HG02870 (cell line): ENCODE data around the gene SWAP70.

Experiments used
- ATAC-seq: cut with Tn5 transposase; IDR thresholded peaks from one replicate; pipeline ENCODE4 v1.9.1; 2021; ENCODE audit warnings: mild to moderate bottlenecking, moderate library complexity; ENCODE audit not compliant: unreplicated experiment

Gene SWAP70

GRCh38 chr11:9651481-9651880 is 12.4 kb upstream of the SWAP70 start:
- ATAC-seq = no peak

GRCh38 chr11:9651899-9652748 is 11.8 kb upstream of the SWAP70 start:
- no peak for ATAC-seq

DNA sequence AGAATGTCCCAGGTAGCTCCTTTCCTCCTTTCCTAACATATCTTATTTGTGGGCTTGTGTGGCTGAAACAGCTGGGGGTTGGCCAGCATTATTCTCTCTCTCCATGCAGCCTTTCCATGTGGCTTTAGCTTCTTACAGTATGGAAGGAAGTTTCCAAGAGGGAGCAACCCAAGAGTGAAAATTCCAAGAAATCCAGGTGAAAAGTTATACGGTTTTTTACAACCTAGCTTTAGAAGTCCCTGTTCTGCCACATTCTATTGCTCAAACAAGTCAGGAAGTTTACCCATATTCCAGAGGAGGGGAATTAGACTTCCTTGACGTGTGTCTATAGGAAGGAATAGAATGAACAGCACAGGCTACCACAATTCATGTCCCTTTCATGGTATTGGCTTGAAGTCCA is 10.0 kb upstream of the SWAP70 start:
- no peak for ATAC-seq

DNA sequence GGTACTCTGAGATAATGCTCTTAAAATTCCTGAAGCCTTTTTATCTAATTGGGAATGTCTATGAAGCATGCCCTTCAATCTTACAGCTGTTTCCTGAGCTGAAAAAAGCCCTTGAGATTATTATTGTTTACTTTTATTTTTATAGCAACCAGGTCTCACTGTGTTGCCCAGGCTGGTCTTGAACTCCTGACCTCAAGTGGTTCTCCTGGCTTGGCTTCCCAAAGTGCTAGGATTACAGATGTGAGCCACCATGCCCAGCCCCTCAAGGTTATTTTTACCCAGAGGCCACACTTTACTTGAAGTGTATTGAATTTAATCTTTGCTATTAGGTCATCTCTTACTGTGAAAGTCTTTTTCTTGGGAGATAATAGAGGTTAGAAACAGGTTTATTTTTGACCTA is 7.0 kb upstream of the SWAP70 start:
- no peak for ATAC-seq

DNA sequence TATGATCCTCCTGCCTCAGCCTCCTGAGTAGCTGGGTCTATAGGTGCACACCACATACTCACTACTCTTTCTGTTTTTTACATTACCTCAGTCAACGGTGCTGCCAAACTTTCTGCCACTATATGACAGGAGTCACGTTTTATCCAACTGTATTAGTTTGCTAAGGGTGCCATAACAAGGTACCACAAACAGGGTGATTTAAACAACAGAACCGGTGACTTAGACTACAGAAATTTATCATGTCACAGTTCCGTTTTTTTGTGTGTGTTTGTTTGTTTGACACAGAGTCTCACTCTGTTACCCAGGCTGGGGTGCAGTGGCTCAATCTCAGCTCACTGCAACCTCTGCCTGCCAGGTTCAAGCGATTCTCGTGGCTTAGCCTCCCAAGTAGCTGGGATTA is 6.3 kb upstream of the SWAP70 start:
- ATAC-seq = no peak

- ATAC-seq = no peak
Observed at GRCh38 chr11:9660886-9661285, 3.0 kb upstream of the SWAP70 start.

DNA sequence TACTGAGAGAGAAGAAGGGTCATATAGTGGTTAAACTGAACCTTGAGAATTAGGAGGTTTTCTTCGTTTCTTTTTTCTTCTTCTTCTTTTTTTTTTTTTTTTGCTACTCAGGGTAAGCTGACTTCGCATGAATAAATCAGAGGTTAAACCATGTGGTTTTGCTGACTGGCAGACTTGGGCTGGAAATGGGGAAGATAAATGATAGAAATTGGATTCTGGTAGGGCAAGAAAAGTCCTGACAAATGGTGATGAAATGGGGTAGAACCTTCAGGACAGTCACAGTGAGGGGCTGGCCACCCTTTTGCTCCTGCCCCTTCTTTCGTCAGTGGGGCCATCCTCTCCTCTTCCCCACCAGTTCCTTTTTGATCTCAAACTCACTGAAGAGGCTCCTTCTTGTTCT is 1.6 kb upstream of the SWAP70 start:
- no peak for ATAC-seq

GRCh38 chr11:9664276-9665171 is 647 bp downstream of the SWAP70 start:
- peak; percentile 23 for ATAC-seq

DNA sequence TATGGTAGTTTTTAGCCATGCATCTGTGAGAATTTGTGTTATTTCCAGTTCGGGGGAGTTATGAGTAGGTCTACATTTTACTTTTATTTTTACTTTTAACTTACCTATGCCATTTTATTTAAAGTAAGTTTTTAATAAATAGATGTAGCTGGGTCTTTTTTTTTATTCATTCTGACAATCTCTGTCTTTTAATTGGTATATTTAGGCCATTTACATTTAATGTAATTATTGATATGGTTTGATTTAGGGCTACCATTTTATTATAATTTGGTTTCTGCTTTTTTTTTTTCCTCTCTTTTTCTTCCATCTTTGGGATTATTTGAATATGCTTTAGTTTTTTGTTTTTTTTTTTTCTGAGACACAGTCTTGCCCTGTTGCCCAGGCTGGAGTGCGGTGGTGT is 1.9 kb downstream of the SWAP70 start:
- ATAC-seq = no peak

GRCh38 chr11:9669954-9670353 is 6.1 kb downstream of the SWAP70 start:
- ATAC-seq = no peak

DNA sequence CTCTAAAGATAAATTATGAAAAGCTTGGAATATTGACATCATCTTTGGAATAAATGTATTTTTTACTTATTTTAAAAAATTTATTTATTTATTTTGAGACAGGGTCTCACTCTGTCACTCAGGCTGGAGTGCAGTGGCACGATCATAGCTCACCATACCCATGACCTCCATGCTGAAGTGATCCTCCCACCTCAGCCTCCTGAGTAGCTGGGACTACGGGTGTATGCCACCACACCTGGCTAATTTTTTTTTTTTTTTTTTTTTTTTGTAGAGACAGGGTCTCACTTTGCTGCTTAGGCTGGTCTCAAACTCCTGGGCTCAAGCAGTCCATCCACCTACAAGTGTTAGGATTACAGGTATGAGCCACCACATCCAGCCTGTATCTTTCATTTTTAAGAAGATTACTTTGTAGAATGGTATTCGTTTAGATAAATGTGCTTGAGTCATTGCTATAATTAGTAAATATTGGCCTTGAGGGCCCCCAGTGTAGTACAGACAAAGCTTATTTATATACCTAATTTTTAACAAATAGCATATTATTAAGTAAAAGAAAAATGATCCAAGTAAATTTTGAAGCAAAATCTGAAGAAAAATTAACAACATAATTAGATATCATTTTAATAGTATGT is 8.5 kb downstream of the SWAP70 start:
- ATAC-seq = no peak

GRCh38 chr11:9672918-9673317 is 9.0 kb downstream of the SWAP70 start:
- ATAC-seq = no peak

DNA sequence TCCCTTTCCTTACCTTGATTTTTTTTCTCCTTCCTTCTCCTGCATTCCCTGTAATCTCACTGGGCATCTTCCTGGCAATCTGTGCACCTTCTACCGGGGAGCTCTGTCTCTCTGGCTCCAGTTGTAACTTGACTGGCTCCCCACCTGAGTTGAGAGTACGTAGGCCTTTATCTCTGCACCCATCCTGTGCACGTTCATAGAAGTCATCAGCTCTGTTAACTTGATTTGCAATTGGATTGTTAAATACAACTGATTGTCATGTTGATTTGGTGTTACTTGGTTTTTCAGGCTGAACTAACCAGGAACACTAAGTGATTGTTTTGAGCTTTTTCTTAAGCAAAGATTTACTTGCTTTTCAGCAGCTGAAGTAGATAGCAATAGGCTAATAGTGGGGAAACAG is 11.8 kb downstream of the SWAP70 start:
- ATAC-seq = no peak

- no peak for ATAC-seq
Observed at GRCh38 chr11:9677951-9678350, 14.1 kb downstream of the SWAP70 start.

- no peak for ATAC-seq
Observed at GRCh38 chr11:9678576-9678975, 14.7 kb downstream of the SWAP70 start.

DNA sequence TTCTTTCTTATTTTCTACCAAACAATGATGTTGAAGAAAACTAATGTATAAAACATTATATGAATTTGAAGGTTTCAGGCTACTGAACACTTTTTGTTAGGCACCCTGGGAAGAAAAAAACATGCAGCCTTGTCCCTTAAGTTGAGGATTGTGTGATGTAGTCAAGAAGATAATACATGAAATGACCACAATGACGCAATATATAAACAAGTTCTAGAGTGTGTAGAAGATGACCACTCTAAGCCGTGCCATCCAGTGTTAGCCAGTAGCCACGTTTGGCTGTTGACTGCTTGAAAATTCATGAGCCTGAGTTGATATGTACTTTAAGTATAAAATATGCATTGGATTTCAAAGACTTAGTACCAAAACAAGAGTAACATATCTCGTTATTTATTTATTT is 16.2 kb downstream of the SWAP70 start:
- ATAC-seq = no peak

GRCh38 chr11:9681583-9682372 is 17.9 kb downstream of the SWAP70 start:
- no peak for ATAC-seq

DNA sequence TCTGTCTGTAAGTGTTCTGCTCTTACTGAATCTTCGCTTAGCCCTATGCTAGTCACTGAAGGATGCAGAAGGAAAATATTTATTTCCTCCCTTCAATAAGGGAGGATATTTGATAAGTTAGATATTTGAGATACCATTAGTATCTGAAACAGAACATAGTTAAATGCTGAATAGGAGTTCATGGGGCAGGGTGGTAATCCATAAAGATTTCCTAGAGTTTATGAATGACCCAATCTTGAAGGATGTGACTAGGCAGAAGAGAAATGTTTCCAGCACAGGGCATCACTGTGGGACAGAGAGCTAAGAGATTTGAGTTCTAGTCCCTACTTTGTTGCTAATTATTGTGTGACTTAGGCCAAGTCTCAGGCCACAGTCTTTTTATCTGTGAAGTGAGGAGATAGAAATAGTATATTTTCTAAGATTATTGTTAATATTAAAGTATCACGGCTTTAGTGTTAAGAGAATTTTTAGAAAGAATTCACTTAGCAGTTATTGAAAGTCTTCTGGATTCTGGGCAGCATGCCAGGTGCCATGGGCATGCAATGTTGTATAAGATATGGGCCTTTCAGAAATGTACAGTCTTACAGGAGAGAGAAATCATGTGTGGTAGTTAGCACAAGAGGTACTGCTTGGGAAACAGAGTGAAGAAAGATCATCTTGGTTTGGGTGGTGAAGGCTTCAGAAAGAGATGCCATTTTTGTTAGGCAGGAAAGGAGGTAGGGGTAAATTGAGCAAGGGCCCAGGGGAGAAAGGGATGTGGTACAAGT is 24.0 kb downstream of the SWAP70 start:
- no peak for ATAC-seq

GRCh38 chr11:9688716-9689511 is 25.0 kb downstream of the SWAP70 start:
- ATAC-seq = peak; percentile 83
